ENCODE measurements around the gene COPB1.
"Not testable (repeated sequence)": the region's sequence is repeated elsewhere in the genome, so short reads cannot be mapped to it uniquely, and the experiment has no call there.

- not testable (repeated sequence) for TF ChIP-seq CTCF (conservative IDR thresholded peaks at IDR 0.05 in 1 of 2, IDR thresholded peaks at IDR 0.05 in 1 of 2; ENCODE audit: extremely low read depth in 1 of 2, insufficient read depth in 1 of 2, low read depth in 1 of 2, low read length in 2 of 2); EZH2 (IDR thresholded peaks at IDR 0.05; ENCODE audit: borderline replicate concordance, low read length)
These were observed 35.6 kb upstream of the COPB1 start for GRCh38 chr11:14535166-14535565.
